ENCODE results near the gene KCNQ1. TPM values are rescaled to one million over a fixed set of nuclear protein-coding genes. Genes with fewer than 3 reads are reported as not detected.
A peak's percentile ranks its signal among the peaks of the same experiment; 100 is the strongest.

The KCNQ1 gene
- polyA plus RNA-seq, 4 donors: 18.4 to 54.4 (median 21.3) TPM

- no peaks in the 10 kb centered on the region for H3K27me3 ChIP-seq (ENCODE audit: control insufficient read depth in 3 of 3, insufficient read depth in 3 of 3, low read length in 3 of 3)
- peaks cover 2 to 51% (median 4%) of the 10 kb centered on the region in 3 donors for H3K4me1 ChIP-seq (ENCODE audit: control insufficient read depth in 3 of 3, insufficient read depth in 2 of 3, low read depth in 1 of 3, low read length in 2 of 3)
- no peak overlapping the region for H3K27ac ChIP-seq (ENCODE audit: low read depth in 1 of 3, low read length in 2 of 3)
- WGBS, 3 donors: 88 to 95% (median 92%) methylated on average over 16 of the region's 16 CpGs
- no peak overlapping the region for H3K4me3 ChIP-seq (ENCODE audit: low read depth in 1 of 3, low read length in 3 of 3)
- FAIRE-seq (no peak), DNase-seq (no peak)
- H3K36me3 ChIP-seq (ENCODE audit: control insufficient read depth in 3 of 3, insufficient read depth in 2 of 3, low read depth in 1 of 3, low read length in 3 of 3): peaks cover 0 to 20% (median 0%) of the 10 kb centered on the region in 3 donors
- peaks cover 0 to 7% of the 10 kb centered on the region in 2 donors for H3K9me3 ChIP-seq (ENCODE audit: control insufficient read depth in 2 of 2, insufficient read depth in 1 of 2, low read depth in 1 of 2, low read length in 1 of 2)
These were observed 279.3 kb downstream of the KCNQ1 start for GRCh38 chr11:2724104-2724503.

DNA sequence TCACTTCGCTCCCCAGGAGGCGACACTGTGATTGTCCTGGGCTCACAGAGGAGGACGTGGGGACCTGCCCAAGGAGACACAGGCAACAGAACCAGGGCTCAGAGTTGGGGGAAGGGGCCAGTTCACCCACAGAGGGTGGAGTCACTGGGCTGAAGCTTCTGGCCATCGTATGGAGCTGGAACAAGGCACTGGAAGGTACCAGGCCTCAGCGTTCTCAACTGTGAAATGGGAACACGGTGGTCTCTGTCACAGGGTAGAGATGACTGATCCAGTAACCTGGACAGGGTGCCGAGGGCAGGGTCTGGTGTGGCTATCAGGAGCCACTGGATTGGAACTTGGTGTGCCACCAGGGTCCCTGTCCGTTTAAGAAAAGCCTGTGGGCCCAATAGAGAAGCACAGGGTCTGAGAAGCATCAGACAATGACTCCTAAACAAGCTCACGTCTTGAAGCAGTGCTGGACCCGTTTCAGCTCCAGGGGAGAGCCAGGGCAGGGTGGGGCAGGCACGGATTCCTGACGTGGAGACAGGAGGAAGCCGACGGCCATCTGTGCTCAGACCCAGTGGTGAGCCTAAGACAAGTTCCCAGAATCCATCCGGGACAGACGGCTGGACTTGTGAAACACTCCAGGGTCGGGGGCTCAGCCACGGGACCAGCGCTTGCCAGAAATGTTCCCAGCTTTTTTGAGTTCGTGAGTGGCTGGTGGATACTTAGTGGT lies 280.0 kb downstream of the KCNQ1 start:
- Histone ChIP-seq H3K27ac (ENCODE audit: low read depth in 1 of 3, low read length in 2 of 3) (peak overlapping the region in 1 of 3 donors; percentile 99), H3K4me3 (ENCODE audit: low read depth in 1 of 3, low read length in 3 of 3) (no peak overlapping the region), H3K4me1 (ENCODE audit: control insufficient read depth in 3 of 3, insufficient read depth in 2 of 3, low read depth in 1 of 3, low read length in 2 of 3) (peaks cover 2 to 58% (median 4%) of the 10 kb centered on the region in 3 donors), H3K9me3 (ENCODE audit: control insufficient read depth in 2 of 2, insufficient read depth in 1 of 2, low read depth in 1 of 2, low read length in 1 of 2) (peaks cover 0 to 7% of the 10 kb centered on the region in 2 donors), H3K36me3 (ENCODE audit: control insufficient read depth in 3 of 3, insufficient read depth in 2 of 3, low read depth in 1 of 3, low read length in 3 of 3) (peaks cover 0 to 20% (median 0%) of the 10 kb centered on the region in 3 donors), H3K27me3 (ENCODE audit: control insufficient read depth in 3 of 3, insufficient read depth in 3 of 3, low read length in 3 of 3) (no peaks in the 10 kb centered on the region)
- DNase-seq (peak; percentile 49 to 69), FAIRE-seq (no peak)
- 40 to 62% (median 43%) methylated on average over 20 of the region's 20 CpGs for WGBS, 3 donors

DNA sequence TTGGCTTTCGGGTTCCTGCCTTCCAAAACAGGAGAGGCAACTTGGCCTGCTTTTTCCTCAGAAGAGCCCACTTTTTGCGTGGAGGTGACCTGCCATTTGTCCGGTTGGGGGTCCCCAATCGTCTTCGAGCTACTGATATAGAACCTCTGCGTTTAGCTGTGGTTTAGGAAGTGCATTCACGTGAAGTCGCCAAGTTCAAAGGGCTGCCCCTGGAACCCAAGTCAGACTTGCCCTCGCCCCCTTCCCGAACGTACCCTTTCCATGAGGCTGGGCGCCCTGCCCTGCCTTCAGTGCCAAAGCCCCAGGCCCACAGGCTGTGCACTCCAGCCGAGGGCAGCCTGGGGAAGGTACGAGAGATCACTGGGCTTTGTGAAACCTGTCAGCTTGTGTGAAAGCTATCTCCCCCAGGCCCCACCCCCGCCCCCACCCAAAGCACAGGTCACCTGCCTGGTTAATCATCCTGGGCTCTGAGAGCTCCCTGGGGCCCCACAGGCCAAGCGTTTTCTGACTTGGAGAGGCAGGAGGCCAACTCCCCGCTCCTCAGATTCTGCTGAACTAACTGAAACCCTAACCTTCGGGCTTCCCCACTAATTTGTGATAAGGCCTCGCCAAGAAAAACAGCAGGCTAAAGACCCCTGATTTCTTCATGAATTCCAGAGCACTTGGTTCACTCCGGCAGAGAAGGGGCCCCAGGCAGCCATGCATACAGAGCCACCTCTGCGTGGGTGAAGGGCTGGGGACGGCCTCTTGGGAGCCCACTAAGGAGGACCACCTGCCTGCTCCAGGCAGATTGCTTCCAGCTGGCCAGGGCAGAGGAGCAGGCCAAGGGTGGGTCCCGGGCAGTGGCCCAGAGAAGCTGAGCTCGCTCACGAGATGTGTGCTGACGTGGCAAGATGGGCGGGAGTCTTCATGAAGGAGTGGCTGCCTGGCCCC lies 280.8 kb downstream of the KCNQ1 start:
- no peaks in the 10 kb centered on the region for H3K27me3 ChIP-seq (ENCODE audit: control insufficient read depth in 3 of 3, insufficient read depth in 3 of 3, low read length in 3 of 3)
- H3K27ac ChIP-seq (ENCODE audit: low read depth in 1 of 3, low read length in 2 of 3): peak overlapping the region in 2 of 3 donors; percentile 15 to 99
- WGBS, 3 donors: 19 to 59% (median 44%) methylated on average over 27 of the region's 27 CpGs
- peaks cover 0 to 20% (median 0%) of the 10 kb centered on the region in 3 donors for H3K36me3 ChIP-seq (ENCODE audit: control insufficient read depth in 3 of 3, insufficient read depth in 2 of 3, low read depth in 1 of 3, low read length in 3 of 3)
- peak; percentile 49 to 93 for DNase-seq
- no peak for FAIRE-seq
- peaks cover 0 to 7% of the 10 kb centered on the region in 2 donors for H3K9me3 ChIP-seq (ENCODE audit: control insufficient read depth in 2 of 2, insufficient read depth in 1 of 2, low read depth in 1 of 2, low read length in 1 of 2)
- H3K4me1 ChIP-seq (ENCODE audit: control insufficient read depth in 3 of 3, insufficient read depth in 2 of 3, low read depth in 1 of 3, low read length in 2 of 3): peaks cover 2 to 66% (median 4%) of the 10 kb centered on the region in 3 donors
- H3K4me3 ChIP-seq (ENCODE audit: low read depth in 1 of 3, low read length in 3 of 3): peak overlapping the region in 1 of 3 donors; percentile 17

- Histone ChIP-seq H3K27me3 (ENCODE audit: control insufficient read depth in 3 of 3, insufficient read depth in 3 of 3, low read length in 3 of 3) (no peaks in the 10 kb centered on the region), H3K36me3 (ENCODE audit: control insufficient read depth in 3 of 3, insufficient read depth in 2 of 3, low read depth in 1 of 3, low read length in 3 of 3) (peaks cover 0 to 15% (median 0%) of the 10 kb centered on the region in 3 donors), H3K4me1 (ENCODE audit: control insufficient read depth in 3 of 3, insufficient read depth in 2 of 3, low read depth in 1 of 3, low read length in 2 of 3) (peaks cover 2 to 80% (median 4%) of the 10 kb centered on the region in 3 donors), H3K27ac (ENCODE audit: low read depth in 1 of 3, low read length in 2 of 3) (peak overlapping the region in 1 of 3 donors; percentile 99), H3K4me3 (ENCODE audit: low read depth in 1 of 3, low read length in 3 of 3) (no peak overlapping the region), H3K9me3 (ENCODE audit: control insufficient read depth in 2 of 2, insufficient read depth in 1 of 2, low read depth in 1 of 2, low read length in 1 of 2) (peaks cover 0 to 7% of the 10 kb centered on the region in 2 donors)
- WGBS, 3 donors: 62 to 89% (median 78%) methylated on average over 4 of the region's 4 CpGs
- DNase-seq (no peak), FAIRE-seq (no peak)
These were observed 282.2 kb downstream of the KCNQ1 start for GRCh38 chr11:2726964-2727363.

DNA sequence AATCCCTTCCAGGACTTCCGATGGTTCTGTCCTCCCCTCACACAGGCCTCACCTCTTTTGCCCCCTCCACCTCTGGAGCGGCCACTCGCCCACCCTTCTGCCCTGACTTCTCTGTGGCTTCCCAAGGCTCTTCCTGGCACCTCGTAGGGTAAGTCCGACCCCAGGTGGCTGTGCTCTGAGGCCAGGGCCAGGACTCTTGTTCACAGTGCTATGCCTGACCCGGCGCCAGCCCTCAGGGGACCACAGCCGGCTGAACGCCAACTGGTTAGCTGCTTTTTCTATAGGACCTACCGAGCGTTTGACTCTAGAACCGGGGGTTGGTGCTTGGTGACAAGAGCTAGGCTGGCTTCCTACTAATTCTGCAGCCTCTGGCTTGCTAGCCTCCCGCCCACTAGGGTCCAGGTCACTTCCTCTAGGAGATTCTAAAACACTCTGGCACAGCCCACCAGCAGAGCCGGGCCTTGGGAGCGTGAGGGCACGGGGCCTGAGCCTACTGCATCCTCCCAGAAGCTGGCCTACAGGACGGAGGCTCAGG lies 283.4 kb downstream of the KCNQ1 start:
- DNase-seq (no peak), FAIRE-seq (no peak)
- Histone ChIP-seq H3K27ac (ENCODE audit: low read depth in 1 of 3, low read length in 2 of 3) (peak overlapping the region in 1 of 3 donors; percentile 50), H3K4me1 (ENCODE audit: control insufficient read depth in 3 of 3, insufficient read depth in 2 of 3, low read depth in 1 of 3, low read length in 2 of 3) (peaks cover 2 to 87% (median 4%) of the 10 kb centered on the region in 3 donors), H3K9me3 (ENCODE audit: control insufficient read depth in 2 of 2, insufficient read depth in 1 of 2, low read depth in 1 of 2, low read length in 1 of 2) (peaks cover 0 to 7% of the 10 kb centered on the region in 2 donors), H3K4me3 (ENCODE audit: low read depth in 1 of 3, low read length in 3 of 3) (no peak overlapping the region), H3K27me3 (ENCODE audit: control insufficient read depth in 3 of 3, insufficient read depth in 3 of 3, low read length in 3 of 3) (no peaks in the 10 kb centered on the region), H3K36me3 (ENCODE audit: control insufficient read depth in 3 of 3, insufficient read depth in 2 of 3, low read depth in 1 of 3, low read length in 3 of 3) (peaks cover 0 to 15% (median 0%) of the 10 kb centered on the region in 3 donors)
- 48 to 72% (median 59%) methylated on average over 17 of the region's 17 CpGs for WGBS, 3 donors

- FAIRE-seq (no peak), DNase-seq (peak; percentile 46 to 56)
- peaks cover 2 to 87% (median 4%) of the 10 kb centered on the region in 3 donors for H3K4me1 ChIP-seq (ENCODE audit: control insufficient read depth in 3 of 3, insufficient read depth in 2 of 3, low read depth in 1 of 3, low read length in 2 of 3)
- 13 to 64% (median 48%) methylated on average over 18 of the region's 18 CpGs for WGBS, 3 donors
- peak overlapping the region in 2 of 3 donors; percentile 50 to 51 for H3K27ac ChIP-seq (ENCODE audit: low read depth in 1 of 3, low read length in 2 of 3)
- no peak overlapping the region for H3K4me3 ChIP-seq (ENCODE audit: low read depth in 1 of 3, low read length in 3 of 3)
- H3K36me3 ChIP-seq (ENCODE audit: control insufficient read depth in 3 of 3, insufficient read depth in 2 of 3, low read depth in 1 of 3, low read length in 3 of 3): peaks cover 0 to 15% (median 0%) of the 10 kb centered on the region in 3 donors
- H3K9me3 ChIP-seq (ENCODE audit: control insufficient read depth in 2 of 2, insufficient read depth in 1 of 2, low read depth in 1 of 2, low read length in 1 of 2): peaks cover 0 to 7% of the 10 kb centered on the region in 2 donors
- no peaks in the 10 kb centered on the region for H3K27me3 ChIP-seq (ENCODE audit: control insufficient read depth in 3 of 3, insufficient read depth in 3 of 3, low read length in 3 of 3)
These were observed 284.0 kb downstream of the KCNQ1 start for GRCh38 chr11:2728663-2729332.

- Histone ChIP-seq H3K4me1 (ENCODE audit: control insufficient read depth in 3 of 3, insufficient read depth in 2 of 3, low read depth in 1 of 3, low read length in 2 of 3) (peaks cover 2 to 77% (median 4%) of the 10 kb centered on the region in 3 donors), H3K9me3 (ENCODE audit: control insufficient read depth in 2 of 2, insufficient read depth in 1 of 2, low read depth in 1 of 2, low read length in 1 of 2) (peaks cover 0 to 7% of the 10 kb centered on the region in 2 donors), H3K4me3 (ENCODE audit: low read depth in 1 of 3, low read length in 3 of 3) (no peak overlapping the region), H3K27ac (ENCODE audit: low read depth in 1 of 3, low read length in 2 of 3) (peak overlapping the region in 1 of 3 donors; percentile 50), H3K27me3 (ENCODE audit: control insufficient read depth in 3 of 3, insufficient read depth in 3 of 3, low read length in 3 of 3) (no peaks in the 10 kb centered on the region), H3K36me3 (ENCODE audit: control insufficient read depth in 3 of 3, insufficient read depth in 2 of 3, low read depth in 1 of 3, low read length in 3 of 3) (peaks cover 0 to 11% (median 0%) of the 10 kb centered on the region in 3 donors)
- DNase-seq: no peak
- FAIRE-seq: no peak
- WGBS, 3 donors: 82 to 91% (median 83%) methylated on average over 8 to 9 of the region's 9 CpGs
These were observed 285.0 kb downstream of the KCNQ1 start for GRCh38 chr11:2729841-2730240.

Measured in small intestine (tissue), 7 donors.